AG04449 (cell line): ENCODE measurements around the gene HSD17B3.

ENCODE experiments used
- CTCF ChIA-PET: fragments of 350-600 bp; formaldehyde crosslinking; extraction: SDS; loops from one replicate; lab custom pipeline; 2021; ENCODE audit warnings: antibody characterized with exemption; lab: Yijun Ruan, JAX
- POLR2A ChIA-PET: fragments of 400-600, 350-600 bp; formaldehyde crosslinking; extraction: SDS; loops from one replicate; lab custom pipeline; 2020; ENCODE audit warnings: antibody characterized with exemption, inconsistent platforms; lab: Yijun Ruan, JAX
- DNase-seq: peaks from one replicate; pipeline ENCODE4 v3.0.0-alpha.2; 2010; ENCODE audit warnings: low read depth, low spot score
- H3K4me3 ChIP-seq: 2 replicates; pipeline ENCODE4 v1.5.1; 2011; ENCODE audit warnings: low read depth, mild to moderate bottlenecking, control low read depth, low read length
- TF ChIP-seq, protein P1 (sequence below): IDR thresholded peaks from one replicate; pipeline ENCODE4 v1.5.1; 2011; ENCODE audit warnings: mild to moderate bottlenecking, moderate library complexity, low read length, control low read depth, inconsistent platforms; ENCODE audit not compliant: insufficient read depth; ENCODE audit errors: missing control alignments

Gene HSD17B3

GRCh38 chr9:96203867-96204501, 98.0 kb downstream of the HSD17B3 start:
- CTCF ChIA-PET, result interaction anchor here (1.2 kb wide), 1 partner anchor 14 kb away, joined by 4 read pairs; no protein-coding TSS in a partner anchor
- H3K4me3 ChIP-seq, result no peak overlapping the region
- no peak for DNase-seq
- TF ChIP-seq, protein P1, sequence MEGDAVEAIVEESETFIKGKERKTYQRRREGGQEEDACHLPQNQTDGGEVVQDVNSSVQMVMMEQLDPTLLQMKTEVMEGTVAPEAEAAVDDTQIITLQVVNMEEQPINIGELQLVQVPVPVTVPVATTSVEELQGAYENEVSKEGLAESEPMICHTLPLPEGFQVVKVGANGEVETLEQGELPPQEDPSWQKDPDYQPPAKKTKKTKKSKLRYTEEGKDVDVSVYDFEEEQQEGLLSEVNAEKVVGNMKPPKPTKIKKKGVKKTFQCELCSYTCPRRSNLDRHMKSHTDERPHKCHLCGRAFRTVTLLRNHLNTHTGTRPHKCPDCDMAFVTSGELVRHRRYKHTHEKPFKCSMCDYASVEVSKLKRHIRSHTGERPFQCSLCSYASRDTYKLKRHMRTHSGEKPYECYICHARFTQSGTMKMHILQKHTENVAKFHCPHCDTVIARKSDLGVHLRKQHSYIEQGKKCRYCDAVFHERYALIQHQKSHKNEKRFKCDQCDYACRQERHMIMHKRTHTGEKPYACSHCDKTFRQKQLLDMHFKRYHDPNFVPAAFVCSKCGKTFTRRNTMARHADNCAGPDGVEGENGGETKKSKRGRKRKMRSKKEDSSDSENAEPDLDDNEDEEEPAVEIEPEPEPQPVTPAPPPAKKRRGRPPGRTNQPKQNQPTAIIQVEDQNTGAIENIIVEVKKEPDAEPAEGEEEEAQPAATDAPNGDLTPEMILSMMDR, result no peak
- POLR2A ChIA-PET, result no interaction called here

- no peak for DNase-seq
- TF ChIP-seq, protein P1, result no peak
- CTCF ChIA-PET, result interaction anchor here (1.2 kb wide), 1 partner anchor 14 kb away, joined by 4 read pairs; no protein-coding TSS in a partner anchor
- POLR2A ChIA-PET, result no interaction called here
- no peak overlapping the region for H3K4me3 ChIP-seq
These were observed 98.8 kb downstream of the HSD17B3 start for GRCh38 chr9:96202971-96203780.

- DNase-seq, result no peak
- ChIA-PET POLR2A (no interaction called here), CTCF (no interaction called here)
These were observed 100.8 kb downstream of the HSD17B3 start for GRCh38 chr9:96201140-96201539.

GRCh38 chr9:96199006-96199405, 103.0 kb downstream of the HSD17B3 start:
- TF ChIP-seq, protein P1, result no peak
- H3K4me3 ChIP-seq, result no peak overlapping the region
- CTCF ChIA-PET, result interaction anchor here (2.2 kb wide), 1 partner anchor 19 kb away, joined by 8 read pairs; no protein-coding TSS in a partner anchor
- DNase-seq, result no peak
- POLR2A ChIA-PET, result no interaction called here

More at GRCh38 chr9:96201140-96201539, 100.8 kb downstream of the HSD17B3 start:
- TF ChIP-seq, protein P1, result no peak
- no peak overlapping the region for H3K4me3 ChIP-seq

GRCh38 chr9:96195541-96195940, 106.4 kb downstream of the HSD17B3 start:
- TF ChIP-seq, protein P1, result no peak
- CTCF ChIA-PET, result no interaction called here
- POLR2A ChIA-PET, result no interaction called here
- no peak overlapping the region for H3K4me3 ChIP-seq
- no peak for DNase-seq

- POLR2A ChIA-PET, result no interaction called here
- TF ChIP-seq, protein P1, result no peak
- no peak overlapping the region for H3K4me3 ChIP-seq
- DNase-seq, result no peak
- CTCF ChIA-PET, result interaction anchor here (0.9 kb wide), 1 partner anchor 39 kb away, joined by 3 read pairs; no protein-coding TSS in a partner anchor
These were observed 108.7 kb downstream of the HSD17B3 start for GRCh38 chr9:96193236-96193755.
